HG02763 (cell line): ENCODE measurements around the gene SESN2.

Experiments
- ATAC-seq: cut with Tn5 transposase; IDR thresholded peaks from one replicate; pipeline ENCODE4 v1.9.1; 2021; ENCODE audit warnings: mild to moderate bottlenecking, moderate library complexity; ENCODE audit not compliant: unreplicated experiment

SESN2 gene

GRCh38 chr1:28259252-28259933 lies at the start of gene SESN2:
Gene SESN2, plus strand, starts transcription at chr1:28259518. Its CDS starts 330 bp downstream, at chr1:28259848.
- ATAC-seq: peak; percentile 97

GRCh38 chr1:28209700-28210099 lies 49.6 kb upstream of the SESN2 start:
- ATAC-seq: no peak

- ATAC-seq: no peak
These were observed 46.0 kb upstream of the SESN2 start for GRCh38 chr1:28213315-28213714.

GRCh38 chr1:28229089-28229488 lies 30.2 kb upstream of the SESN2 start:
- ATAC-seq: no peak

GRCh38 chr1:28229996-28230395 lies 29.3 kb upstream of the SESN2 start:
- ATAC-seq: no peak

- peak; percentile 47 for ATAC-seq
These were observed 26.6 kb upstream of the SESN2 start, which contains the start of gene DNAJC8 for GRCh38 chr1:28232558-28233263. Gene DNAJC8, minus strand, starts transcription at chr1:28233029. Its CDS starts 31 bp downstream, at chr1:28232998.

GRCh38 chr1:28233264-28233606 lies 26.1 kb upstream of the SESN2 start:
- no peak for ATAC-seq

GRCh38 chr1:28235755-28236655 lies 23.3 kb upstream of the SESN2 start, which contains the start of gene ATP5IF1:
Gene ATP5IF1, plus strand, starts transcription at chr1:28236124. Its CDS starts 60 bp downstream, at chr1:28236184.
- peak; percentile 92 for ATAC-seq

- ATAC-seq: no peak
These were observed 22.5 kb upstream of the SESN2 start for GRCh38 chr1:28236656-28237322.

- ATAC-seq: no peak
These were observed 20.3 kb upstream of the SESN2 start for GRCh38 chr1:28239004-28239403.

GRCh38 chr1:28240024-28240423 lies 19.3 kb upstream of the SESN2 start:
- ATAC-seq: no peak

GRCh38 chr1:28241638-28242241 lies 17.6 kb upstream of the SESN2 start:
- ATAC-seq: no peak

- ATAC-seq: no peak
These were observed 15.5 kb upstream of the SESN2 start for GRCh38 chr1:28243685-28244311.

GRCh38 chr1:28244549-28245251 lies 14.6 kb upstream of the SESN2 start:
- ATAC-seq: no peak

GRCh38 chr1:28246427-28246832 lies 12.9 kb upstream of the SESN2 start:
- ATAC-seq: no peak

GRCh38 chr1:28247612-28248272 lies 11.6 kb upstream of the SESN2 start:
- ATAC-seq: no peak

- no peak for ATAC-seq
These were observed 10.9 kb upstream of the SESN2 start for GRCh38 chr1:28248273-28249012.
